A549 (cell line): ENCODE results near the gene TRAPPC2L. TPM values are rescaled to one million over a fixed set of nuclear protein-coding genes. Genes with fewer than 3 reads are reported as not detected.

Source experiments
- ATAC-seq, 2 experiments: fragments of 200-7000 bp in 1 of 2; fragments of >200 bp in 1 of 2; cut with Nextera tagmentation in 1 of 2; cut with Tn5 transposase in 1 of 2; 3 replicates each; pipeline versions ENCODE4 v1.8.0 to v1.9.1; 2018 to 2020; ENCODE audit warnings: mild to moderate bottlenecking in 1 of 2, moderate library complexity in 1 of 2
- CTCF ChIA-PET: fragments of 300-600 bp; sonication (Branson Sonifier 250); formaldehyde crosslinking; extraction: SDS; loops from one replicate; lab custom pipeline; 2021; ENCODE audit warnings: antibody characterized with exemption, inconsistent platforms; lab: Yijun Ruan, JAX
- POLR2A ChIA-PET: fragments of 350-600 bp; formaldehyde crosslinking; extraction: SDS; loops from one replicate; lab custom pipeline; 2021; ENCODE audit warnings: antibody characterized with exemption, inconsistent platforms; lab: Yijun Ruan, JAX
- DNase-seq, 2 experiments: peaks; one replicate each; pipeline versions ENCODE4 v3.0.0 to v3.0.0-alpha.2; 2011 to 2016; ENCODE audit warnings: low read depth in 1 of 2, low spot score in 1 of 2
- FAIRE-seq: peaks from 2 replicates; lab custom pipeline; 2011; peaks lifted over from hg19 to GRCh38; lab: Jason Lieb, UNC
- H3K27ac ChIP-seq, 2 experiments: fragments of >200 bp; sonication (Bioruptor Twin); formaldehyde crosslinking; 3 replicates each; pipeline ENCODE4 v1.5.1; 2016 to 2017
- H3K4me1 ChIP-seq: fragments of >200 bp; sonication (Bioruptor Twin); formaldehyde crosslinking; 3 replicates; pipeline ENCODE4 v1.6.1; 2016
- H3K4me2 ChIP-seq: fragments of >200 bp; sonication (Bioruptor Twin); formaldehyde crosslinking; 3 replicates; pipeline ENCODE4 v1.6.1; 2016
- H3K4me3 ChIP-seq: fragments of >200 bp; sonication (Bioruptor Twin); formaldehyde crosslinking; 3 replicates; pipeline ENCODE4 v1.5.1; 2016
- H3K9me3 ChIP-seq: fragments of >200 bp; sonication (Bioruptor Twin); formaldehyde crosslinking; 3 replicates; pipeline ENCODE4 v1.6.1; 2016
- CEBPB ChIP-seq, 2 experiments: fragments of >200 bp in 1 of 2; sonication (Bioruptor Twin) in 1 of 2; formaldehyde crosslinking in 1 of 2; IDR thresholded peaks; 2 replicates each; pipeline ENCODE4 v1.6.1; 2012 to 2016
- CHD4 ChIP-seq: fragments of 200-600 bp; sonication (generic); IDR thresholded peaks from 2 replicates; pipeline ENCODE4 v1.6.1; 2016; ENCODE audit warnings: antibody characterized with exemption, mild to moderate bottlenecking, borderline replicate concordance
- EP300 ChIP-seq, 2 experiments: fragments of >200 bp; sonication (Bioruptor Twin); formaldehyde crosslinking; IDR thresholded peaks; 2 replicates in 1 of 2; 3 replicates in 1 of 2; pipeline ENCODE4 v1.6.1; 2016 to 2017
- ESRRA ChIP-seq: fragments of 150-350 bp; IDR thresholded peaks from 2 replicates; pipeline ENCODE4 v1.6.1; 2014; ENCODE audit warnings: mild to moderate bottlenecking, low read length, borderline replicate concordance
- FOSL2 ChIP-seq, 2 experiments: fragments of 450-650 bp in 1 of 2; fragments of >200 bp in 1 of 2; sonication (Bioruptor Twin) in 1 of 2; formaldehyde crosslinking; IDR thresholded peaks; 2 replicates each; pipeline versions ENCODE4 v1.5.0 to v1.6.1; 2016 to 2020; ENCODE audit warnings: mild to moderate bottlenecking in 1 of 2, moderate library complexity in 1 of 2
- HDAC2 ChIP-seq: fragments of 200-600 bp; sonication (generic); IDR thresholded peaks from 2 replicates; pipeline ENCODE4 v1.6.1; 2016
- HMGXB4 ChIP-seq: fragments of 250-450 bp; sonication (Bioruptor Pico); IDR thresholded peaks from 2 replicates; pipeline ENCODE4 v1.5.0; 2021; ENCODE audit warnings: mild to moderate bottlenecking, moderate library complexity, borderline replicate concordance
- HOXB5 ChIP-seq: fragments of 250-450 bp; sonication (Bioruptor Pico); IDR thresholded peaks from 2 replicates; pipeline ENCODE4 v1.5.0; 2020; ENCODE audit warnings: mild to moderate bottlenecking, moderate library complexity
- JUN ChIP-seq, 2 experiments: fragments of >200 bp; sonication (Bioruptor Twin); formaldehyde crosslinking; IDR thresholded peaks; 2 replicates in 1 of 2; 3 replicates in 1 of 2; pipeline ENCODE4 v1.6.1; 2016 to 2017
- KDM5A ChIP-seq: fragments of 200-600 bp; sonication (generic); IDR thresholded peaks from 2 replicates; pipeline ENCODE4 v1.6.1; 2016; ENCODE audit warnings: antibody characterized with exemption, mild to moderate bottlenecking
- MAFK ChIP-seq: fragments of 450-650 bp; IDR thresholded peaks from 2 replicates; pipeline ENCODE4 v1.6.1; 2014; ENCODE audit not compliant: partially characterized antibody
- MAZ ChIP-seq: fragments of 150-350 bp; IDR thresholded peaks from 2 replicates; pipeline ENCODE4 v1.6.1; 2014; ENCODE audit warnings: antibody characterized with exemption, low read depth, low read length, borderline replicate concordance
- PHF8 ChIP-seq: fragments of 200-600 bp; sonication (generic); IDR thresholded peaks from 2 replicates; pipeline ENCODE4 v1.6.1; 2016; ENCODE audit warnings: low read depth, mild to moderate bottlenecking, antibody characterized with exemption, moderate library complexity, borderline replicate concordance
- POLR2AphosphoS2 ChIP-seq: conservative IDR thresholded peaks from 2 replicates; pipeline ENCODE4 v1.6.1; 2012; ENCODE audit warnings: low read length, improper control_type of control experiment, inconsistent platforms
- SREBF2 ChIP-seq: fragments of 450-650 bp; IDR thresholded peaks from 2 replicates; pipeline ENCODE4 v1.6.1; 2014; ENCODE audit warnings: mild to moderate bottlenecking, moderate library complexity
- TFCP2L1 ChIP-seq: fragments of 250-450 bp; sonication (Bioruptor Pico); IDR thresholded peaks from 2 replicates; pipeline ENCODE4 v1.5.0; 2021; ENCODE audit warnings: mild to moderate bottlenecking
- ZFP36 ChIP-seq: fragments of 450-650 bp; IDR thresholded peaks from 2 replicates; pipeline ENCODE4 v1.6.1; 2014; ENCODE audit warnings: borderline replicate concordance; ENCODE audit not compliant: partially characterized antibody
- WGBS: methylation state at CpG from one replicate; pipeline ENCODE4 v1.1.6; 2017; ENCODE audit errors: missing lambda C conversion rate; 5-methylcytosine and 5-hydroxymethylcytosine counted together
- polyA plus RNA-seq, 4 experiments: library from polyadenylated mRNA; depleted of rRNA in 3 of 4; stranded (reverse); fragments of >200 nt; fragmentation: RNase III in 1 of 4; extraction: RNeasy Plus Mini Kit Qiagen cat#74134 plus additional on column Dnase treatment in 1 of 4; gene quantifications; 2 replicates in 3 of 4; 3 replicates in 1 of 4; pipeline ENCODE4 v1.2.3, GENCODE V29; 2011 to 2017
- TF ChIP-seq, protein P1 (sequence below): fragments of >200 bp; sonication (Bioruptor Twin); formaldehyde crosslinking; IDR thresholded peaks from 2 replicates; pipeline ENCODE4 v1.6.1; 2016

The TRAPPC2L gene
- polyA plus RNA-seq, 2 of the 4 experiments (the other 2 are of a cell fraction), result 70.3 to 80.2 TPM

DNA sequence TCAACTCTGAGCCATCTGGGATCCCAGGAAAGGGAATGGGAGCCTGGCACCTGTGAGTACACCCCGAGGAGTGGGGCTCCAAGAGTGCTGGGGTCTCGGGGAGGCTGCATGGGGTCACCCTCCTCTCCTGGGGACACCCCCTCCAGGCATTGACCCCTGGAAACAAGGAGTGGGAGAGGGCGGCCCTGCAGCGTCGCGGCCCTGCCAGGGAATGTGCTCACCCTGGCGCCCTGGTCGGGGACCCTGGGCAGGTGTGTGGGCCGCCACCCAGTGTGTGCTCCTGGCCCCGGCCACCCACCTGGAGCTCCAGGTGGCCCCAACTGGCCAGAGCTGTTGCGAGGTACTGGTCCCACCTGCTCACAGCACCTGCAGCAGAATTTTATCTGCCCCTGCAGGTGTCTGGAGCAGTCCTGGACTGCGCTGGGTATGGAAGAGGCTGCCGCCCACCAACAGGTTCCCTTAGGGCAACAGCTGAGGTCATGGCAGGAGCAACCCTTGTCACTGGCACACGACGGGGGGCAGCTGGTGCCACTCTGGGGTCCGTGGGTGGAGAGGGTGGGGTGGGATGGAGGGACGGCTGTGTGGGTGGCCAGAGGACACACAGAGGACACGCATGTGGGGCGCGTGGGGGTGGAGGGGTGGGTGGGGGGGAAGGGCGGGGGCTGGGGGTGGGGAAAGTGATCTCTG is 14.9 kb downstream of the TRAPPC2L start (continued):
- no peak for TF ChIP-seq HDAC2
- TF ChIP-seq PHF8, result no peak
- no peak for TF ChIP-seq MAZ
- TF ChIP-seq ESRRA, result no peak
- no peak for TF ChIP-seq MAFK
- TF ChIP-seq TFCP2L1, result no peak
- TF ChIP-seq, all 56 proteins: peak for 0

DNA sequence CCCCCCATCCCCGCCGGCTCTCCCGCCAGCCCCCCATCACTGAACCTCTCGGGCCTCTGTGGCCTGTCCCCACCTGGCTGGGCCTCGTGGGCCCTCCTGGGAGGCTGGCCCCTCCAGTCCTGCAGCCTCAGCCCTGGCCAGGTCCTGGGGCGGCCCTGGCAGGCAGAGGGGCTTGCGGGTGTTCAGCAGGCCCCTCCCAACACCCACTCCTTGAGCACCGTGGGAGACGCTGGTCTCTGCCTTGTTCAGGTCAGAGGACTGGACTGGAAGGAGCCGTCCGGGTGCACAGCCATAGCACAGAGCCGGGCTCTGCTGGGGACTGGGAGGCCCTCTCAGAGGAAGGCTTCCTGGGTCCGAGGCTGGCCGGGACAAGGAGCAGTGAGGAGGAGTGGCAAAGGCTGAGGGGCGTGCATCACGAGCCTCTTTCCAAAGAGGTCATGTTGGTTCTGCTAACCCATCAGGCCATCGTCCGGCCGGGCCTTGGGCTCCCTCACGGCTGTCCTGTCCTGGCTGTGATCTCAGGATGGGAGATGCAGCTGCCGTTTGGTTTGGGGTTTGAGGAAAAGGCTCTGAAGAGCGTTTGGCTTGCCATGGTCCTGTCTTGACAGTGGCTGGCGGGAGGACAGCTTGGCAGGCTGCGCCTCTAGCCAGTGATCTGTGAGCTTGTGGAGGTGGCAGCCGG is 15.9 kb downstream of the TRAPPC2L start:
- Histone ChIP-seq H3K4me3 (no peak overlapping the region), H3K9me3 (no peaks in the 10 kb centered on the region), H3K27ac (no peak overlapping the region), H3K4me2 (no peak overlapping the region), H3K4me1 (no peaks in the 10 kb centered on the region)
- TF ChIP-seq EP300 (IDR thresholded peaks at IDR 0.05) (no peak), FOSL2 (IDR thresholded peaks at IDR 0.05) (no peak), FOSL2 (CRISPR knock-in tag; IDR thresholded peaks at IDR 0.05) (no peak), JUN (IDR thresholded peaks at IDR 0.05) (no peak), CHD4 (no peak), HMGXB4 (CRISPR knock-in tag) (no peak), CEBPB (IDR thresholded peaks at IDR 0.05) (no peak), ZFP36 (no peak), HOXB5 (CRISPR knock-in tag) (no peak), KDM5A (no peak), POLR2AphosphoS2 (no peak), MAZ (no peak), MAFK (no peak)
- TF ChIP-seq, protein P1, sequence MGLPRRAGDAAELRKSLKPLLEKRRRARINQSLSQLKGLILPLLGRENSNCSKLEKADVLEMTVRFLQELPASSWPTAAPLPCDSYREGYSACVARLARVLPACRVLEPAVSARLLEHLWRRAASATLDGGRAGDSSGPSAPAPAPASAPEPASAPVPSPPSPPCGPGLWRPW, result no peak
- FAIRE-seq (no peak), DNase-seq (no peak), ATAC-seq (peak in 1 of 2 experiments; percentile 19; a peak in 1 of 6 replicates)
- ChIA-PET POLR2A (no interaction called here), CTCF (interaction anchor here (1.4 kb wide), 1 partner anchor 15 kb away, joined by 4 read pairs; no protein-coding TSS in a partner anchor)
- WGBS, result 59% methylated on average over 20 of the region's 25 CpGs

GRCh38 chr16:88874938-88875599 is 18.1 kb downstream of the TRAPPC2L start:
- CTCF ChIA-PET, result interaction anchor here (1.5 kb wide), 1 partner anchor 59 kb away, joined by 4 read pairs; no protein-coding TSS in a partner anchor
- no peak for TF ChIP-seq SREBF2
- Histone ChIP-seq H3K4me3 (no peak overlapping the region), H3K4me1 (no peaks in the 10 kb centered on the region), H3K4me2 (no peak overlapping the region), H3K27ac (no peak overlapping the region), H3K9me3 (no peaks in the 10 kb centered on the region)
- WGBS, result 74% methylated on average over 21 of the region's 34 CpGs
- no peak for ATAC-seq
- no peak for DNase-seq
- FAIRE-seq, result no peak
- POLR2A ChIA-PET, result no interaction called here
